Astrocyte (in vitro differentiated cells and primary cell): ENCODE results near the gene COX20.

ENCODE experiments used
- EZH2 ChIP-seq: IDR thresholded peaks from 2 replicates; pipeline ENCODE4 v1.6.1; 2012; ENCODE audit warnings: mild to moderate bottlenecking, low read length, inconsistent platforms; ENCODE audit not compliant: insufficient read depth
- TF ChIP-seq, protein P1 (sequence below): IDR thresholded peaks from 2 replicates; pipeline ENCODE4 v1.5.1; 2011; ENCODE audit warnings: low read depth, mild to moderate bottlenecking, inconsistent platforms, low read length, moderate library complexity; ENCODE audit not compliant: insufficient read depth

DNA sequence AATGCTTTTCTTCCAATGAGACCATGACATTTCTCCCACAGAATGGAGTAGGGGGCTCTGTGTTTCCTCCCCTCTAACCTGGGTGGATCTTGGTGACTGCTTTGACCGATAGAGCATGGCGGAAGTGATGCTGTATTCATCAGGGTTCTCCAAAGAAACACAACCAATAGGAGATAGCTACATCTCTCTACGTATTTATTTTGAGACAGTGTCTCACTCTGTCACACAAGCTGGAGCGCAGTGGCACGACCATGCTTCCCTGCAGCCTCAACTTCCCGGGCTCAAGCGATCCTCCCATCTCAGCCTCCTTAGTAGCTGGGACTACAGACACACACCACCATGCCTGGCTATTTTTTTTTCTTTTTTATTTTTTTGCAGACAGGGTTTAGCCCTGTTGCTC is 58.4 kb downstream of the COX20 start:
- TF ChIP-seq, protein P1, sequence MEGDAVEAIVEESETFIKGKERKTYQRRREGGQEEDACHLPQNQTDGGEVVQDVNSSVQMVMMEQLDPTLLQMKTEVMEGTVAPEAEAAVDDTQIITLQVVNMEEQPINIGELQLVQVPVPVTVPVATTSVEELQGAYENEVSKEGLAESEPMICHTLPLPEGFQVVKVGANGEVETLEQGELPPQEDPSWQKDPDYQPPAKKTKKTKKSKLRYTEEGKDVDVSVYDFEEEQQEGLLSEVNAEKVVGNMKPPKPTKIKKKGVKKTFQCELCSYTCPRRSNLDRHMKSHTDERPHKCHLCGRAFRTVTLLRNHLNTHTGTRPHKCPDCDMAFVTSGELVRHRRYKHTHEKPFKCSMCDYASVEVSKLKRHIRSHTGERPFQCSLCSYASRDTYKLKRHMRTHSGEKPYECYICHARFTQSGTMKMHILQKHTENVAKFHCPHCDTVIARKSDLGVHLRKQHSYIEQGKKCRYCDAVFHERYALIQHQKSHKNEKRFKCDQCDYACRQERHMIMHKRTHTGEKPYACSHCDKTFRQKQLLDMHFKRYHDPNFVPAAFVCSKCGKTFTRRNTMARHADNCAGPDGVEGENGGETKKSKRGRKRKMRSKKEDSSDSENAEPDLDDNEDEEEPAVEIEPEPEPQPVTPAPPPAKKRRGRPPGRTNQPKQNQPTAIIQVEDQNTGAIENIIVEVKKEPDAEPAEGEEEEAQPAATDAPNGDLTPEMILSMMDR, result no peak
- TF ChIP-seq EZH2, result no peak
